NCI-H1092 treated with DMSO at 0.1 percent for 48 hours (cell line): ENCODE data around the gene CACNA1I.

ENCODE experiments used
- DNase-seq: peaks from one replicate; lab custom pipeline; 2025; lab: John Stamatoyannopoulos, UW

CACNA1I gene

GRCh38 chr22:39648630-39648950 is 78.0 kb downstream of the CACNA1I start:
- no peak for DNase-seq

GRCh38 chr22:39649500-39650089 is 79.0 kb downstream of the CACNA1I start:
- DNase-seq: no peak

DNA sequence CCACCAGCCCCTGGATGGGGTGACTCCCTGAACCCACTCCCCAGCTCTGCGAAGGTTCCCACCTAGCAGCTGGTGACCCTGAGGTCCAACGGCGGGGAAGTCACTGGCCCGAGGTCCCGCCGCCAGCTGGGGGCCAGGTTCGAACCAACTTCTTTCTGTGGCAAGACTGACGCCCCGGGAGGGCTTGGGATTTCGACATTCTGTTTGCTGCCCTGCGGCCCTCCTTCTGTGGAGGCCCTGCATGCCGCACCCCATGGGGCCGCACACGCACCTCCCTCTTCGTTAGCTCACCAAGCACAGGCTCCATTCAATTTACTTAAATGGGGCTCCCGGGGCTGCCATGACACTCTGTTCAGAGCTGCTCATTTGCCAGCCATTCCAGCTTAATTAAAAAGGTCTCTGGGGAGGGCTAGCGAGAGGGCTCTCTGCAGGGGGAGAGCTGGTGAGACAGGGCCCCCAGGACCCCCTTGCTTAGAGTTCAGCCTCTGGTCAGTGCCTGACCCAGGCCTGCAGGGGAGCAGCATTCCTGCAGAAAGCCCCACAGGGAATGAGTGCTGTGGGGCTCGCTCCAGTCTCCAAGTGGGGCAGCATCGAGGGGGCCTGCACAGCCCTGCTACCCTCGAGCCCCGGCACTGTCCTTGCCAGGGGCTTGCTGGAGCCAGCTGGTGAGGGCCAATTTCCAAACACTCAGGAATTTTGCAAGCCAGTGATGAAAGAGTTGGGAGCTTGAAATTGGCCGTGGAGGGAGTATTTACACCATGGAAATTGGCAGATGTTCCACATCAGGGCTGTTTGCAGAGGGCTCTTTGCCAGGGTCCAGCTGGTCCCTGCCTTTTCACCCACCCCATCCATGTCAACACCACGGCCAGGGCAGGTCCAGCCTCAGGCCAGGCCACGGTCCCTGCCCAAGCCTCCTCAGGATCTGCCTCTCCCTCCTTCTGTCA is 80.8 kb downstream of the CACNA1I start:
- no peak for DNase-seq

DNA sequence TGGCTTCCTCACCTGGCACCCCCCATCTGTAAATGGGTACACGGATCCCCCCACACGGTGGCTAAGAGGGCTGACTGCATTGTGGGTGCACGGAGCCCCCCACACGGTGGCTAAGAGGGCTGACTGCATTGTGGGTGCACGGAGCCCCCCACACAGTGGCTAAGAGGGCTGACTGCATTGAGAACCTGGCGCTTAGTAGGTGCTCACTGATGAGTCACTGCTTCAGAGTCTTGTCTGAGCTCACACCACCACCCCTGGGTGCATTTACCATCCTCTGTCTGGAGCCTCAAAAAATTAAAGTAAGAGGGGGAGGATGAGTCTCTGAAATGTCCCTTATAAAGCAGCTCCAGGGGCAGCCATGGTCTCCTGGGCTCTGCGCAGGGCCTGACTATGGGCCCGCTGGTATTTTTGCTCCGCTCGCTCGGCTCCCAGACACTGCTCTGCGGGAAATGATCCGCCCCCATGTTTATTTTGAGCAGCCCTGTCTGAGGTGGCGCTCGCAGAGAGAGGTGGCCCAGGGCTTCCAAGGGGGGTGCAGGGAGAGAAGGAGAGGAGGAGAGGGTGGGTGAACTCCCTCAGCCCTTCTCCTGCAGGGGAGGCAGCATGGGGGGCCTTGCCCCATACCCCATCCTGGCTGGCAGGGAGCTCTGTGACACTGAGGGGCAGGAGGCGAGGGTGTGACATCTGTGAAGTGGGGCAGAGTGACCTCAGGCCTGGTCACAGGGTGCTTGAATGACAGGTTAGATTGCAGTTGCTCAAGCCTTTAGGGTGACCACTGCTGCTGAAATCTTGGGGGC is 82.6 kb downstream of the CACNA1I start:
- DNase-seq: no peak

- no peak for DNase-seq
These were observed 83.2 kb downstream of the CACNA1I start for GRCh38 chr22:39653787-39654077.

DNA sequence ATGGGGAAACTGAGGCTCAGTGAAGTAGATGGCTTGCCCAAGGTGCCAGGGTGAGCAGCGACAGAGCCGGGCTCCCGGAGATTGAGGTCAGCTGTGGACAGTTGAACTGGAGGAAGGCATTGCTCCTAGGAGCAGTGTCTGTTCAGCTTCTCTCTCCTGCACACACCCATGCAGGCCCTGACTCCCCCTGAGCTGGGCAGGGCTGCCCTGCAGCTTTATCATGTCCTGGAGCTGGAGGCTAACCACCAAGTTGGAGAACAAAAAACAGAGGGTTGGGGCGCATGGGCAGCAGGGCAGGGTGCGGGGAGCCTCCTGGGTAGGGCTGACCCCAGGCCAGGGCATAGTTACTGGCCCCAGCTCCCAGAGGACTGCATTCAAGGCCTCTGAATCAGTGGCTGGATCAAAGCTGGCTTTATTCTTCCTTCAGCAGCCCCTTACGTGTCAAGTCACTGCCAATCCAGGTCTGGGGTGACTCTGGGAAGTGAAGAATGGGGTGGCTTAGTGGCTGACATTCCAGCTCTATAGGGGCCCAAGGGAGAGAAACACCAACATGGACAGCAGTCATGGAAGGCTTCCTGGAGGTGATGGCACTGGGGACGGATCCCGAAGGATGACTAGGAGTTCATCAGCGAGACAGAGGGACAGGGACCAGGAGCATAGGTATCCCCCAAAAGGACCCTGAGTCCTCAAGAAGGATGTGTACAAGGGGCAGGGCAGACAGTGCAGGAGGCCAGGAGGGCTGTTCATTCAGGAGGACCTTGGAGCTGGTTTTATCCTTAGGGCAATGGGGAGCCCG is 83.8 kb downstream of the CACNA1I start:
- no peak for DNase-seq

GRCh38 chr22:39655004-39655579 is 84.5 kb downstream of the CACNA1I start:
- DNase-seq: no peak

- DNase-seq: no peak
These were observed 85.3 kb downstream of the CACNA1I start for GRCh38 chr22:39655831-39656230.

GRCh38 chr22:39656495-39657490 is 86.2 kb downstream of the CACNA1I start:
- DNase-seq: no peak

DNA sequence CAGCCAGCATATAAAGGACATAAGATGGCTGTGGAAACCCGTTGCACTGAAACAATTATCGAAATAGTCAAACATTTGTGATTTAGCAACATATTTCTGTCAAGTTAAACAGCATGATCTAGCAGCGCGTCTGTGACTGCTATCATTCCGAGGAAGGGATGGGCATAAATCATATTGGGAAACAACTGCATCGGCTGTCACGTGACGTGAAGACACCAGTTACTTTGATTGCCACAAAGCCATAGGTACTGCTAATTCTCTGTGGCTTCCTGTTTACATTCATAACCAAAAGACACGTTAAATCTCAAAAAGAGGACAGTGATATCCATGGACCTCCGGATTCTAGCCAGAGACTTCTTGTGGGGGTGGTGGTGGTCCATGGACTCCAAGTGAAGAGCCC is 87.8 kb downstream of the CACNA1I start:
- no peak for DNase-seq

GRCh38 chr22:39658806-39659463 is 88.4 kb downstream of the CACNA1I start:
- DNase-seq: no peak

DNA sequence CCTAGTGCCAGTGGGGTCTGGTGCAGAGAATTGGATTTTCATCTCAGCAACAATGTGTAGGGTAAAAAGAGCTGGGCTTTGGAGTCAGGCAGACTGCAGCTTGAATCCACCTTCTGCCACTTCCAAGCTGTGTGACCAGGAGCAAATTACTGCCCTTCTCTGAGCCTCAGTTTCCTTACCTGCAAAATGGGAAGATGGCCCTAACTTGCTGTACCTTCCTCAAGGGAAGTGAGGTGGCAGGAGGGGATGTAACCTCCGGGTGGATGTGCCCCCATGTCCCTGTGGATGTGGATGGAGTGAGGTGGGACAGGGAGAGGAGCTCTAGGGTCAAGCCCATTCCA is 90.9 kb downstream of the CACNA1I start:
- no peak for DNase-seq

DNA sequence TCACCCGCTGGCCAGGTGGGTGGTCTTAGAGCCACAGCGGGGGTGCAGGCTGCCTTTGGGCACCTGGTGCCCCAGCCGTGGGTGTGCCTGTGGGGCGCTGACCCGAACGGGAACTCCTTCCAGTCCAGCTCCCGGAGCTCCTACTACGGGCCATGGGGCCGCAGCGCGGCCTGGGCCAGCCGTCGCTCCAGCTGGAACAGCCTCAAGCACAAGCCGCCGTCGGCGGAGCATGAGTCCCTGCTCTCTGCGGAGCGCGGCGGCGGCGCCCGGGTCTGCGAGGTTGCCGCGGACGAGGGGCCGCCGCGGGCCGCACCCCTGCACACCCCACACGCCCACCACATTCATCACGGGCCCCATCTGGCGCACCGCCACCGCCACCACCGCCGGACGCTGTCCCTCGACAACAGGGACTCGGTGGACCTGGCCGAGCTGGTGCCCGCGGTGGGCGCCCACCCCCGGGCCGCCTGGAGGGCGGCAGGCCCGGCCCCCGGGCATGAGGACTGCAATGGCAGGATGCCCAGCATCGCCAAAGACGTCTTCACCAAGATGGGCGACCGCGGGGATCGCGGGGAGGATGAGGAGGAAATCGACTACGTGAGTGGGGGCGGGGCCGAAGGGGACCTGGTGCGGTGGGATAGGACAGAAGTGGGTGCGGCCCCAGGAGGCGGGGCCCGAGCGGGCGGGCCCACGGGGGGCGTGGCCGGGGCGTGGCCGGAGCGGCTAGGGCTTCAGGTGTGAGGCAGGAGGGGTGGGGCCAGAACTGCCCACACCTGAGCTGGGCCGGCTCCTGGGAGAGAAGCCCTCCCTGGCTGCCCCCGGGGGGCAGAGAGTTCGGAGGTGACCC is 91.5 kb downstream of the CACNA1I start:
- DNase-seq: no peak

DNA sequence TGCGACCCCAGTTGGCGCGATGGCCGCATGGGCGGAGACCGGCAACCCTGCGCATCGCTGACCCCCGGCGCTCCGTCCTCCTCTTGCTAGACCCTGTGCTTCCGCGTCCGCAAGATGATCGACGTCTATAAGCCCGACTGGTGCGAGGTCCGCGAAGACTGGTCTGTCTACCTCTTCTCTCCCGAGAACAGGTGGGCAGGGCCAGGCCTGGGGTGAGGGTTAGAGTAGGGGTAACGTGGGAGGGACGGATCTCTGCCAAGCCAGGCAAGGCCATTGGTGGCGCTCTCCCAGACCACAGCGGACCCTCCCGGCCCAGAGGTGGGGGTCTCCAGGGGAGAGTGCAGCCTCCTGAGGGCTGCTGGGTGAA is 92.1 kb downstream of the CACNA1I start:
- DNase-seq: no peak

DNA sequence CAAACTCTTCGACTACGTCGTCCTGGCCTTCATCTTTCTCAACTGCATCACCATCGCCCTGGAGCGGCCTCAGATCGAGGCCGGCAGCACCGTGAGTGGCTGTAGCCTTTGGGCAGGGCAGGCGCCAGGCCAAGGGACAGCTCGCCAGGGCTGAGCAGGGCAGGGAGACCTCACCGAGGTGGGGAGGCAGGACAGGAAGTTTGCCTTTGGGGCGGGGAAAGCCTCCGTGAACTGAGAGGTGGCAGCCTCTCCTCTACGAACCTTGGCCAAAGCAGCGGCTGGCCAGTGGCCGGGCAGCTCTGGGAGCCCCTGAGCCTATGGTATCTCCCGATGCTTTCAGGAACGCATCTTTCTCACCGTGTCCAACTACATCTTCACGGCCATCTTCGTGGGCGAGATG is 93.2 kb downstream of the CACNA1I start:
- DNase-seq: no peak

DNA sequence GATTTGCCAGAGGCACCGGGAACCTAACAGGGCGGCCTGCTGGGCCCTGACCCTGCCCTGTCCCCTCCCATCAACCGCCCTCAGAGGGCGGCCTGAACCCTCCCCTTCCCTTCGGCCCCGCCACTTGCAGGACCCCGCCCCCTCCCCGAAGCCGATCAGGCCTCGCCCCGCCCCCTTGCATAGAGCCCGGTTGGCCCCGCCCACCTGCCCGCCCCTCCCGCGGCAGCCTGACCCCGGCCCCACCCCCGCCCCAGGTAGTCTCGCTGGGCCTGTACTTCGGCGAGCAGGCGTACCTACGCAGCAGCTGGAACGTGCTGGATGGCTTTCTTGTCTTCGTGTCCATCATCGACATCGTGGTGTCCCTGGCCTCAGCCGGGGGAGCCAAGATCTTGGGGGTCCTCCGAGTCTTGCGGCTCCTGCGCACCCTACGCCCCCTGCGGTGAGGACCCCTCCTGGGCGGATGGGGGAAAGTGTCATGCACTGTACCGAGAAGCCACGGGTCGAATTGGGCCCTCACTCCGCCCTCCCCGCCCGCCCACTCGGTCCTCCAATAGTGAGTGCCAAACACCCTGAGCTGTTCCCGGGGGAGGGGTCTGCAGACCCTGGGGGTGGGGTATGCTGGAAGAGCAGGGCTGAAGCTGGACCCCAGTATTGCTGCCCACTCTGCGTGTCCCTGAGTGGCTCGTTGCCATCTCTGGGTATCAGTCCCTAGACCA is 94.1 kb downstream of the CACNA1I start:
- DNase-seq: no peak

DNA sequence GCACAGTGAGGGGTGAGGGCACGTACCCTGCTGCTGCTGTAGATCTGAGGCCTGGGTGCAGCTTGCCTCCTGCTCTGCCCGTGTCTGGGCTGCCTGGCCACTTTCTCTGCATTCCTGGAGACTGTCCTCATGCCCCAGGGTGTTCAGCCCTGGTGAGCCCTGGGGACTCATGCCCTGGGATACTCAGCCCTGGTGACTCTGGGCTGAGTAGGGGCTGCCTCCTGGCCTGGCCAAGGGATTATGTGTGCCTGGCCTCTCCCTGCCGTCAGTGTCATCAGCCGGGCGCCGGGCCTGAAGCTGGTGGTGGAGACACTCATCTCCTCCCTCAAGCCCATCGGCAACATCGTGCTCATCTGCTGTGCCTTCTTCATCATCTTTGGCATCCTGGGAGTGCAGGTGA is 94.7 kb downstream of the CACNA1I start:
- no peak for DNase-seq

DNA sequence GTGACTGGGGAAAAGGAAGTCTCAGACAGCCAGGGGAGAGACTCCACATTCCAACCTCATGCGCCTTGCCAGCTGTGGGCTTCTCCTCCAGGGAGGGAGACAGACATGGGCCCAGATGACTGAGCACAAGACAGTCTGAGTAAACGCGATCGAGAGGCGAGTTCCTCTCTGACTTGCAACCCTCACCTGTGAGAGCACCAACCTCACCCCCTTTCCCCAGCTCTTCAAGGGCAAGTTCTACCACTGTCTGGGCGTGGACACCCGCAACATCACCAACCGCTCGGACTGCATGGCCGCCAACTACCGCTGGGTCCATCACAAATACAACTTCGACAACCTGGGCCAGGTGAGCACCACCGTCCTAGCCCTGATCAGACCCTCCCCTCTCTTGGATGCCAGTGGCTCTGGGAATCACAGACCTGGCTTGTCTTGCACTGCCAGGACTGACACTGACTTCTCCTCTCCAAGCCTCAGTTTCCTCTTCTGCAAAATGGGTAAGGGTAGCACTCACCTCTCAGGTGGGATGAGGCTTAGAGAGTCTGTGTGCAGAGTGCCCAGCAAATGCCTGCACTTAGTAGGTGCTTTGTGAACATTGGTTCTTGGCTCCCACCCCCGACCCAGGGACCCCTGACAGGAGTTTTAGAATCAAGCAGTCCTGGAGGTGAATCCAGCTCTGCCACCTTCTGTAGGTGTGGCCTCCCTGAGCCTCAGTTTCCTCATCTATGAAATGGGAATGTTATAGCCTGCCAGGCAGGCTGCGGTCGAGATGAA is 95.3 kb downstream of the CACNA1I start:
- no peak for DNase-seq
